Astrocyte (in vitro differentiated cells and primary cell): ENCODE data around the gene MGAT2. TPM values are rescaled to one million over a fixed set of nuclear protein-coding genes. Genes with fewer than 3 reads are reported as not detected.
A peak's percentile ranks its signal among the peaks of the same experiment; 100 is the strongest.

Experiments used
- DNase-seq: peaks from one replicate; pipeline ENCODE4 v3.0.0-alpha.2; 2010; ENCODE audit warnings: low read depth
- FAIRE-seq: peaks from 2 replicates; lab custom pipeline; 2011; peaks lifted over from hg19 to GRCh38; lab: Jason Lieb, UNC
- H2AFZ ChIP-seq: 2 replicates; pipeline ENCODE4 v1.6.0; 2012; ENCODE audit warnings: low read depth, low read length, inconsistent platforms
- H3K27ac ChIP-seq: 2 replicates; pipeline ENCODE4 v1.5.1; 2011; ENCODE audit warnings: low read depth, low read length, inconsistent platforms
- H3K27me3 ChIP-seq: 2 replicates; pipeline ENCODE4 v1.6.0; 2011; ENCODE audit warnings: low read length, inconsistent platforms; ENCODE audit not compliant: insufficient read depth
- H3K36me3 ChIP-seq: 2 replicates; pipeline ENCODE4 v1.5.1; 2011; ENCODE audit warnings: low read length, inconsistent platforms; ENCODE audit not compliant: insufficient read depth
- H3K4me1 ChIP-seq: 2 replicates; pipeline ENCODE4 v1.5.1; 2011; ENCODE audit warnings: low read length, inconsistent platforms; ENCODE audit not compliant: insufficient read depth
- H3K4me2 ChIP-seq: 2 replicates; pipeline ENCODE4 v1.6.0; 2012; ENCODE audit warnings: low read length, inconsistent platforms
- H3K4me3 ChIP-seq: 2 replicates; pipeline ENCODE4 v1.5.1; 2011; ENCODE audit warnings: low read depth, mild to moderate bottlenecking, low read length, inconsistent platforms; ENCODE audit not compliant: insufficient read depth
- H3K79me2 ChIP-seq: 2 replicates; pipeline ENCODE4 v1.6.0; 2012; ENCODE audit warnings: mild to moderate bottlenecking, low read length, inconsistent platforms; ENCODE audit not compliant: insufficient read depth
- H3K9ac ChIP-seq: 2 replicates; pipeline ENCODE4 v1.6.0; 2012; ENCODE audit warnings: mild to moderate bottlenecking, low read length, inconsistent platforms
- H3K9me3 ChIP-seq: 2 replicates; pipeline ENCODE4 v1.5.1; 2012; ENCODE audit warnings: low read depth, mild to moderate bottlenecking, low read length, inconsistent platforms; ENCODE audit not compliant: insufficient read depth
- H4K20me1 ChIP-seq: 2 replicates; pipeline ENCODE4 v1.6.0; 2012; ENCODE audit warnings: low read length, inconsistent platforms; ENCODE audit not compliant: insufficient read depth
- H3K27ac Mint-ChIP-seq: one replicate; pipeline ENCODE4 v1.8.0; 2021; ENCODE audit warnings: mild to moderate bottlenecking, mixed read lengths; ENCODE audit not compliant: unreplicated experiment
- H3K27me3 Mint-ChIP-seq: one replicate; pipeline ENCODE4 v1.8.0; 2021; ENCODE audit warnings: low read depth, mixed read lengths; ENCODE audit not compliant: unreplicated experiment
- H3K36me3 Mint-ChIP-seq: one replicate; pipeline ENCODE4 v1.8.0; 2021; ENCODE audit warnings: low read depth, mixed read lengths; ENCODE audit not compliant: unreplicated experiment
- H3K4me1 Mint-ChIP-seq: one replicate; pipeline ENCODE4 v1.8.0; 2021; ENCODE audit warnings: low read depth, mixed read lengths; ENCODE audit not compliant: unreplicated experiment
- H3K4me3 Mint-ChIP-seq: one replicate; pipeline ENCODE4 v1.8.0; 2021; ENCODE audit warnings: mild to moderate bottlenecking, moderate library complexity, mixed read lengths; ENCODE audit not compliant: unreplicated experiment
- H3K9me3 Mint-ChIP-seq: one replicate; pipeline ENCODE4 v1.8.0; 2021; ENCODE audit warnings: mild to moderate bottlenecking, mixed read lengths; ENCODE audit not compliant: unreplicated experiment
- CTCF ChIP-seq: IDR thresholded peaks from 2 replicates; pipeline ENCODE4 v1.5.1; 2011; ENCODE audit warnings: low read depth, mild to moderate bottlenecking, inconsistent platforms, low read length, moderate library complexity; ENCODE audit not compliant: insufficient read depth
- EZH2 ChIP-seq: IDR thresholded peaks from 2 replicates; pipeline ENCODE4 v1.6.1; 2012; ENCODE audit warnings: mild to moderate bottlenecking, low read length, inconsistent platforms; ENCODE audit not compliant: insufficient read depth
- total RNA-seq: library from RNA; stranded (reverse); gene quantifications from 2 replicates; pipeline ENCODE4 v1.2.1, GENCODE V29; 2021

The MGAT2 gene
- total RNA-seq, 1 donor from 2014 or later = 56.0 TPM

- H3K36me3 Mint-ChIP-seq = peaks cover 22% of the 10 kb centered on the region
- H3K36me3 ChIP-seq = peaks cover 24% of the 10 kb centered on the region
- H3K27ac ChIP-seq = peak within 1 kb of the TSS; percentile 86
- H3K4me2 ChIP-seq = peak within 1 kb of the TSS; percentile 85
- no peaks in the 10 kb centered on the region for H3K27me3 Mint-ChIP-seq
- FAIRE-seq (peak; percentile 77), DNase-seq (peak; percentile 96)
- peak within 1 kb of the TSS; percentile 97 for H3K9ac ChIP-seq
- H3K4me1 Mint-ChIP-seq = peaks cover 24% of the 10 kb centered on the region
- peak within 1 kb of the TSS; percentile 97 for H3K27ac Mint-ChIP-seq
- H3K27me3 ChIP-seq = no peaks in the 10 kb centered on the region
- peak within 1 kb of the TSS; percentile 97 for H3K4me3 ChIP-seq
- H3K4me1 ChIP-seq = peaks cover 8% of the 10 kb centered on the region
- no peaks in the 10 kb centered on the region for H3K9me3 Mint-ChIP-seq
- H2AFZ ChIP-seq = peak within 1 kb of the TSS; percentile 69
- peaks cover 52% of the 10 kb centered on the region for H3K79me2 ChIP-seq
- H3K9me3 ChIP-seq = no peaks in the 10 kb centered on the region
- H4K20me1 ChIP-seq = peaks cover 49% of the 10 kb centered on the region
- H3K4me3 Mint-ChIP-seq = peak within 1 kb of the TSS; percentile 93
- TF ChIP-seq CTCF (no peak), EZH2 (no peak)
These were observed 34.6 kb upstream of the MGAT2 start, which contains the start of gene RPS29 for GRCh38 chr14:49585803-49586672. TSS of gene RPS29 (minus strand) at chr14:49586380. CDS start at chr14:49586346, 34 bp downstream.

GRCh38 chr14:49586673-49587460 is 33.7 kb upstream of the MGAT2 start:
- Histone ChIP-seq H4K20me1 (peaks cover 41% of the 10 kb centered on the region), H3K4me3 (no peak overlapping the region), H3K4me2 (peak overlapping the region; percentile 57), H3K27ac (no peak overlapping the region), H2AFZ (no peak overlapping the region), H3K27me3 (no peaks in the 10 kb centered on the region), H3K36me3 (peaks cover 24% of the 10 kb centered on the region), H3K9ac (no peak overlapping the region), H3K9me3 (no peaks in the 10 kb centered on the region), H3K79me2 (peaks cover 44% of the 10 kb centered on the region), H3K4me1 (peaks cover 8% of the 10 kb centered on the region)
- DNase-seq (peak; percentile 62), FAIRE-seq (no peak)
- Mint-ChIP-seq H3K27ac (peak overlapping the region; percentile 97), H3K27me3 (no peaks in the 10 kb centered on the region), H3K4me3 (peak overlapping the region; percentile 93), H3K36me3 (peaks cover 22% of the 10 kb centered on the region), H3K4me1 (peaks cover 17% of the 10 kb centered on the region), H3K9me3 (no peaks in the 10 kb centered on the region)
- TF ChIP-seq EZH2 (no peak), CTCF (peak; percentile 92)
